Epithelial cell of proximal tubule (primary cell): ENCODE measurements around the gene SAMD4A. TPM values are rescaled to one million over a fixed set of nuclear protein-coding genes. Genes with fewer than 3 reads are reported as not detected.

Source experiments
- DNase-seq: peaks from one replicate; pipeline ENCODE4 v3.0.0-alpha.2; 2011; ENCODE audit warnings: low read depth
- H3K4me3 ChIP-seq: 2 replicates; pipeline ENCODE4 v1.5.1; 2011; ENCODE audit warnings: low read depth, mild to moderate bottlenecking, low read length
- CTCF ChIP-seq: conservative IDR thresholded peaks from 2 replicates; pipeline ENCODE4 v1.5.1; 2012; ENCODE audit warnings: low read depth, mild to moderate bottlenecking, low read length
- total RNA-seq: library from RNA; depleted of rRNA; stranded (reverse); fragments of >200 nt; gene quantifications from 2 replicates; pipeline ENCODE4 v1.2.3, GENCODE V29; 2015

The SAMD4A gene
- total RNA-seq, 1 donor from 2014 or later, result 18.9 TPM

- no peak for TF ChIP-seq CTCF
- DNase-seq, result no peak
- peak overlapping the region; percentile 83 for H3K4me3 ChIP-seq
These were observed 1.8 kb upstream of the SAMD4A start for GRCh38 chr14:54564868-54565784.

GRCh38 chr14:54565785-54566409 is 1.0 kb upstream of the SAMD4A start:
- peak overlapping the region; percentile 83 for H3K4me3 ChIP-seq
- TF ChIP-seq CTCF, result no peak
- DNase-seq, result no peak

GRCh38 chr14:54567224-54567638 is 303 bp downstream of the SAMD4A start:
- no peak for DNase-seq
- TF ChIP-seq CTCF, result no peak

GRCh38 chr14:54567639-54568561 is 972 bp downstream of the SAMD4A start:
- peak overlapping the region; percentile 83 for H3K4me3 ChIP-seq
- TF ChIP-seq CTCF, result no peak
- no peak for DNase-seq

More at GRCh38 chr14:54567224-54567638, 303 bp downstream of the SAMD4A start:
- H3K4me3 ChIP-seq, result peak overlapping the region; percentile 83

- no peak for DNase-seq
- no peak for TF ChIP-seq CTCF
- peak overlapping the region; percentile 83 for H3K4me3 ChIP-seq
These were observed 2.1 kb downstream of the SAMD4A start for GRCh38 chr14:54568821-54569595.

- TF ChIP-seq CTCF, result no peak
- peak overlapping the region; percentile 19 for H3K4me3 ChIP-seq
- no peak for DNase-seq
These were observed 3.1 kb downstream of the SAMD4A start for GRCh38 chr14:54570047-54570446.
